A673 (cell line): ENCODE measurements around the gene RRP7A. TPM values are rescaled to one million over a fixed set of nuclear protein-coding genes. Genes with fewer than 3 reads are reported as not detected.
"Not testable (repeated sequence)": the region's sequence is repeated elsewhere in the genome, so short reads cannot be mapped to it uniquely, and the experiment has no call there.

Experiments
- BruUV-seq: library from RNA; stranded (reverse); fragments of 400-500 nt; replicated peaks from 2 replicates; lab custom pipeline; 2021; lab: Mats Ljungman, UMichigan
- CTCF ChIA-PET: fragments of 300-600 bp; sonication (Branson Sonifier 250); formaldehyde crosslinking; loops from one replicate; lab custom pipeline; 2022; ENCODE audit warnings: antibody characterized with exemption; lab: Charles Lee
- POLR2A ChIA-PET: fragments of 300-600 bp; sonication (Branson Sonifier 250); formaldehyde crosslinking; loops from one replicate; lab custom pipeline; 2022; ENCODE audit warnings: antibody characterized with exemption; ENCODE audit not compliant: low non-redundant PET; lab: Charles Lee
- DNase-seq: peaks from one replicate; pipeline ENCODE4 v3.0.0-alpha.2; 2015; ENCODE audit warnings: low spot score
- H3K27ac ChIP-seq: fragments of 200-600 bp; sonication (generic); 2 replicates; pipeline ENCODE4 v1.5.1; 2016; ENCODE audit warnings: mixed run types, low read depth, mild to moderate bottlenecking, mixed read lengths, antibody characterized with exemption, low read length; ENCODE audit not compliant: poor library complexity, severe bottlenecking
- H3K27me3 ChIP-seq: fragments of 200-600 bp; sonication (generic); replicated peaks from 2 replicates; pipeline ENCODE4 v1.6.1; 2017; ENCODE audit warnings: mixed run types, low read depth, mild to moderate bottlenecking, mixed read lengths, antibody characterized with exemption, low read length; ENCODE audit not compliant: insufficient read depth, poor library complexity
- H3K36me3 ChIP-seq: fragments of 200-600 bp; sonication (generic); 2 replicates; pipeline ENCODE4 v1.6.1; 2016; ENCODE audit warnings: mixed run types, mild to moderate bottlenecking, mixed read lengths, antibody characterized with exemption, low read length; ENCODE audit not compliant: insufficient read depth, poor library complexity, severe bottlenecking
- H3K4me1 ChIP-seq: fragments of 200-600 bp; sonication (generic); 2 replicates; pipeline ENCODE4 v1.6.1; 2017; ENCODE audit warnings: mixed run types, mild to moderate bottlenecking, mixed read lengths, antibody characterized with exemption, low read length; ENCODE audit not compliant: insufficient read depth, poor library complexity, severe bottlenecking
- H3K4me3 ChIP-seq: fragments of 200-600 bp; sonication (generic); 2 replicates; pipeline ENCODE4 v1.5.1; 2016; ENCODE audit warnings: low read depth, mixed run types, mild to moderate bottlenecking, mixed read lengths, low read length; ENCODE audit not compliant: poor library complexity, severe bottlenecking
- H3K9me3 ChIP-seq: fragments of 200-600 bp; sonication (generic); 2 replicates; pipeline ENCODE4 v1.6.1; 2016; ENCODE audit warnings: mixed run types, low read depth, mild to moderate bottlenecking, mixed read lengths, antibody characterized with exemption, low read length; ENCODE audit not compliant: poor library complexity, severe bottlenecking
- CTCF ChIP-seq: fragments of 300-800, 200-600 bp; sonication (generic); conservative IDR thresholded peaks from 2 replicates; pipeline ENCODE4 v1.5.1; 2017; ENCODE audit warnings: low read depth, mild to moderate bottlenecking, antibody characterized with exemption, low read length, moderate library complexity, mixed read lengths
- EZH2 ChIP-seq: fragments of 200-600 bp; sonication (generic); IDR thresholded peaks from 2 replicates; pipeline ENCODE4 v1.6.1; 2017; ENCODE audit warnings: borderline replicate concordance, low read depth, mild to moderate bottlenecking, mixed read lengths, antibody characterized with exemption, low read length; ENCODE audit not compliant: poor library complexity, severe bottlenecking
- intact Hi-C: fragments of 100-400 bp; cut with micrococcal nuclease; formaldehyde crosslinking; loops from one replicate; pipeline ENCODE4 v1.10.0; 2022; ENCODE audit not compliant: unreplicated experiment
- total RNA-seq: library from RNA; stranded (reverse); gene quantifications from 2 replicates; pipeline ENCODE4 v1.2.3, GENCODE V29; 2021

Gene RRP7A
- total RNA-seq, 1 experiment from 2014 or later, result 68.5 TPM

GRCh38 chr22:42511401-42511891 lies 8.2 kb downstream of the RRP7A start:
- BruUV-seq, result TSS peak; percentile 5
- CTCF ChIA-PET, result no interaction called here
- intact Hi-C loops, result no loop called here
- H3K27me3 ChIP-seq, result no peaks in the 10 kb centered on the region
- H3K4me1 ChIP-seq, result no peaks in the 10 kb centered on the region
- no peak for DNase-seq
- H3K27ac ChIP-seq, result no peak overlapping the region
- no peak overlapping the region for H3K4me3 ChIP-seq
- peaks cover 22% of the 10 kb centered on the region for H3K36me3 ChIP-seq
- POLR2A ChIA-PET, result no interaction called here
- TF ChIP-seq CTCF (no peak), EZH2 (no peak)
- no peaks in the 10 kb centered on the region for H3K9me3 ChIP-seq

GRCh38 chr22:42509548-42509947 lies 10.0 kb downstream of the RRP7A start:
- Histone ChIP-seq H3K27me3 (no peaks in the 10 kb centered on the region), H3K36me3 (peaks cover 13% of the 10 kb centered on the region), H3K9me3 (no peaks in the 10 kb centered on the region), H3K4me1 (no peaks in the 10 kb centered on the region), H3K27ac (no peak overlapping the region), H3K4me3 (no peak overlapping the region)
- ChIA-PET CTCF (interaction anchor here (0.7 kb wide), 1 partner anchor 188 kb away, joined by 7 read pairs; no protein-coding TSS in a partner anchor), POLR2A (no interaction called here)
- no peak for TF ChIP-seq CTCF
- TF ChIP-seq EZH2, result no peak
- no TSS peak for BruUV-seq
- DNase-seq, result no peak
- intact Hi-C loops, result no loop called here

GRCh38 chr22:42508975-42509364 lies 10.6 kb downstream of the RRP7A start:
- BruUV-seq, intact Hi-C loops, H3K27me3 ChIP-seq, DNase-seq, H3K9me3 ChIP-seq, CTCF ChIA-PET, H3K4me1 ChIP-seq, H3K27ac ChIP-seq, H3K36me3 ChIP-seq, POLR2A ChIA-PET, H3K4me3 ChIP-seq: not testable (repeated sequence)

- H3K4me1 ChIP-seq, H3K9me3 ChIP-seq, H3K36me3 ChIP-seq, POLR2A ChIA-PET, H3K27ac ChIP-seq, BruUV-seq, DNase-seq, H3K4me3 ChIP-seq, H3K27me3 ChIP-seq, intact Hi-C loops: not testable (repeated sequence)
- CTCF ChIA-PET, result interaction anchor here (0.6 kb wide), 1 partner anchor 449 kb away, joined by 3 read pairs; no protein-coding TSS in a partner anchor
These were observed 11.1 kb downstream of the RRP7A start for GRCh38 chr22:42508327-42508974.
